Measurements from ENCODE around the gene TRAPPC10.

TRAPPC10 gene

DNA sequence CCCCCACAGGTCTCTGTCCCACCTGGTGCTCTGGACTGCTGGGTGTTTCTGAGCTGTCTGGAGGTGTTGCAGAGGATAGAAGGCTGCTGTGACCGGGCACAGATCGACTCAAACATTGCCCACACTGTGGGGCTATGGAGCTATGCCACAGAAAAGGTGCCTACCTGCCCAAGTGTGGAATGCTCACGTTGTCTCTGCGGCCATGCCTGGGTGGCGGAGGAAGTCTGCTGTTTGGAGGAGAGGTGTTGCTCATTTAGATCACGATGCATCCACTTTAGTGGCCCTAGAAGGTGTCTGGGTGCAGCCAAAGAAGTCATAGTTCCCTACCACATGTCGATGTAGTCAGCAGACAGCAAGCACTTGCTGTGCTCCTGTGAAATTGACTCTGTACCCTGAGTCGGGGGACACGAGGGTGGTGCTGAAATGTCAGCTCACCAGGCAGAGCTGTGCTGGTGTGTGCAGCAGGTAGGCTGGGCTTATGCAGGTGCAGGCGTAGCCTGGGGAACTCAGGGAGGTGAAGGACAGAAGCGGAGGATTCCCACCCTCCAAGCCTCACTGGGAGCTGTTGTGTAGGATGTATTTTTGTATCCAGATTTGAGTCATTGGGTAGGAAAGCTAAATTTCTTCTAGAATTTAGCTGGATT lies 62.3 kb downstream of the TRAPPC10 start:
- no peak overlapping the region for H3K4me3 ChIP-seq (replicated peaks in 1 of 2; ENCODE audit: low read depth in 2 of 2, low read length in 2 of 2)
- TF ChIP-seq, protein P1, sequence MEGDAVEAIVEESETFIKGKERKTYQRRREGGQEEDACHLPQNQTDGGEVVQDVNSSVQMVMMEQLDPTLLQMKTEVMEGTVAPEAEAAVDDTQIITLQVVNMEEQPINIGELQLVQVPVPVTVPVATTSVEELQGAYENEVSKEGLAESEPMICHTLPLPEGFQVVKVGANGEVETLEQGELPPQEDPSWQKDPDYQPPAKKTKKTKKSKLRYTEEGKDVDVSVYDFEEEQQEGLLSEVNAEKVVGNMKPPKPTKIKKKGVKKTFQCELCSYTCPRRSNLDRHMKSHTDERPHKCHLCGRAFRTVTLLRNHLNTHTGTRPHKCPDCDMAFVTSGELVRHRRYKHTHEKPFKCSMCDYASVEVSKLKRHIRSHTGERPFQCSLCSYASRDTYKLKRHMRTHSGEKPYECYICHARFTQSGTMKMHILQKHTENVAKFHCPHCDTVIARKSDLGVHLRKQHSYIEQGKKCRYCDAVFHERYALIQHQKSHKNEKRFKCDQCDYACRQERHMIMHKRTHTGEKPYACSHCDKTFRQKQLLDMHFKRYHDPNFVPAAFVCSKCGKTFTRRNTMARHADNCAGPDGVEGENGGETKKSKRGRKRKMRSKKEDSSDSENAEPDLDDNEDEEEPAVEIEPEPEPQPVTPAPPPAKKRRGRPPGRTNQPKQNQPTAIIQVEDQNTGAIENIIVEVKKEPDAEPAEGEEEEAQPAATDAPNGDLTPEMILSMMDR (IDR thresholded peaks at IDR 0.05; ENCODE audit: low read depth, low read length), result no peak
- no peak for DNase-seq (ENCODE audit: low read depth in 2 of 2)

DNA sequence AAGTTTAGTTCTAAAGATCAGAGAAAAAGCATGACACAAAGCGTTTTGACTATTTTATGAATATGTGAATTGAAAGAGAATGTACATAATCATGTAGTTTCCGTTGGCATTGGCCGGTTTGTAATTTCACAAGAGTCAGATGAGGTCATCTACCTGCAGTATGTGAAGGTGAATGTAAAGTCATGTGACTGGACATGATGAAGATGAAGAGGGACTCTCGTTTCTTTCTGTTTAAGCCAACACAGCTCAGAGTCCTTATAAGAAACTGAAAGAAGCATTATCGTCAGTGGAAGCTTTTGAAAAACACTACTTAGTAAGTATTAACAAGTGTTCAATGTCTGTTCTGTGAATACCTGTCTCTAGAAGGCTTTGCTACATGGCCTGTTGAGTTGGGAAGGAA lies 64.2 kb downstream of the TRAPPC10 start:
- H3K4me3 ChIP-seq (replicated peaks in 1 of 2; ENCODE audit: low read depth in 2 of 2, low read length in 2 of 2), result no peak overlapping the region
- DNase-seq (ENCODE audit: low read depth in 2 of 2), result no peak
- TF ChIP-seq, protein P1 (IDR thresholded peaks at IDR 0.05; ENCODE audit: low read depth, low read length), result no peak

DNA sequence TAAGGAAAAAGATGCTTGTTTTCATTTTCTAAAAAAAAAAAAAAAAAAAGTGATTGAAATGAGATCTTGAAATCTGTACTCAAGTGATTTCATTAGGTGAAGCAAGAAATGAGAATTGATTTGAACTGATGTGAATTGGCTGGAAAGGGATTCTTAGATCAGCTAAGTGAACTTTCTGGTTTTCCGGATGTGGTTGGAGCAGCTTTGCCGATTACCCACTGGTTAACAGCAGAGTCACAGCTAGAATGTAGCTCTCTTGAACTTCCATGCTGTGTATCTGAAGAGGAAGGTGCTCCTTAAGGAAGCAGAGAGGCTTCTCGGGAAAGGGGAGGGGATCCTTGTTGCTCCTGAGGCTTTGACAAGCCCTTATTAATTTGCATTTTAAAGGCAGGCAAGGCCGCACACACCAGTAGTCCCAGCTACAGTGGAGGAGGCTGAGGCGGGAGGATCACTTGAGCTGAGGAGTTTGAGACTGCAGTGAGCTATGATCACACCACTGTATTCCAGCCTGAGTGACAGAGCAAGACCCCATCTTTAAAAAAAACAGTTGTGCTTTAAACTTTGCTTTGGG lies 66.4 kb downstream of the TRAPPC10 start:
- H3K4me3 ChIP-seq (replicated peaks in 1 of 2; ENCODE audit: low read depth in 2 of 2, low read length in 2 of 2), result no peak overlapping the region
- no peak for DNase-seq (ENCODE audit: low read depth in 2 of 2)
- TF ChIP-seq, protein P1 (IDR thresholded peaks at IDR 0.05; ENCODE audit: low read depth, low read length), result no peak

DNA sequence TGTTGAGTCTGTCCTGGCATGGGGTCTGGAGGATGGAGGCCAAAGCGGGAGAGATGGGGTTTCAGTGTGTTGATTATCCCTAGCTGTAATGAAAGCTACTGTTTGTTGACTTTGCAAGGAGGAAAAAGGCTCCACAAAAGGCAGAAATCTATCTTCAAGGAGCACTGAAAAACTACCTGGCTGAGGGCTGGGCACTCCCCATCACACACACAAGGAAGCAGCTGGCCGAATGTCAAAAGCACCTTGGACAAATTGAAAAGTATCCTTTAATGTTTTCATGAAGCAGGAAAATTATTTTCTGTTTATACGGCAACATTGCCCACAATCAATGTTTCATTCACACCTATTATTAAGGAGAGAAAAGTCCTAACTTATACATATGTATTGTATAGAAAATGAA lies 67.3 kb downstream of the TRAPPC10 start:
- no peak for DNase-seq (ENCODE audit: low read depth in 2 of 2)
- TF ChIP-seq, protein P1 (IDR thresholded peaks at IDR 0.05; ENCODE audit: low read depth, low read length), result no peak

DNA sequence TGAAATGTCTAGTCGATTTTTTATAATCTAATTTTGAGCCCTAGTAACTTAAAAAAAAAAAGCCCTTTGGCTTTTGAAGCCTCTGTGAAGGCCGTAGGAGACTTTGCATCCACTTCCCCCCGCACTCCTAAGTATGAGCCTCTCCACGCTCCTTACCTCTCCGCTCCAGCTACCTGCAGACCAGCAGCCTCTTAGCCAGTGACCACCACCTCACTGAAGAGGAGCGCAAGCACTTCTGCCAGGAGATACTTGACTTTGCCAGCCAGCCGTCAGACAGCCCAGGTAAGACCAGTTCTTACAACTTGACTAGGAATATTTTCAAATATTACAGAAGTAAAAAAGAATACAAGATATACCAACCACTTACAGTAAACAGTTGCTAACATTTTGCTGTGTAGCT lies 67.7 kb downstream of the TRAPPC10 start:
- TF ChIP-seq, protein P1 (IDR thresholded peaks at IDR 0.05; ENCODE audit: low read depth, low read length), result no peak
- no peak overlapping the region for H3K4me3 ChIP-seq (replicated peaks in 1 of 2; ENCODE audit: low read depth in 2 of 2, low read length in 2 of 2)
- DNase-seq (ENCODE audit: low read depth in 2 of 2), result no peak

More for the DNA sequence above, 67.3 kb downstream of the TRAPPC10 start:
- no peak overlapping the region for H3K4me3 ChIP-seq (replicated peaks in 1 of 2; ENCODE audit: low read depth in 2 of 2, low read length in 2 of 2)

DNA sequence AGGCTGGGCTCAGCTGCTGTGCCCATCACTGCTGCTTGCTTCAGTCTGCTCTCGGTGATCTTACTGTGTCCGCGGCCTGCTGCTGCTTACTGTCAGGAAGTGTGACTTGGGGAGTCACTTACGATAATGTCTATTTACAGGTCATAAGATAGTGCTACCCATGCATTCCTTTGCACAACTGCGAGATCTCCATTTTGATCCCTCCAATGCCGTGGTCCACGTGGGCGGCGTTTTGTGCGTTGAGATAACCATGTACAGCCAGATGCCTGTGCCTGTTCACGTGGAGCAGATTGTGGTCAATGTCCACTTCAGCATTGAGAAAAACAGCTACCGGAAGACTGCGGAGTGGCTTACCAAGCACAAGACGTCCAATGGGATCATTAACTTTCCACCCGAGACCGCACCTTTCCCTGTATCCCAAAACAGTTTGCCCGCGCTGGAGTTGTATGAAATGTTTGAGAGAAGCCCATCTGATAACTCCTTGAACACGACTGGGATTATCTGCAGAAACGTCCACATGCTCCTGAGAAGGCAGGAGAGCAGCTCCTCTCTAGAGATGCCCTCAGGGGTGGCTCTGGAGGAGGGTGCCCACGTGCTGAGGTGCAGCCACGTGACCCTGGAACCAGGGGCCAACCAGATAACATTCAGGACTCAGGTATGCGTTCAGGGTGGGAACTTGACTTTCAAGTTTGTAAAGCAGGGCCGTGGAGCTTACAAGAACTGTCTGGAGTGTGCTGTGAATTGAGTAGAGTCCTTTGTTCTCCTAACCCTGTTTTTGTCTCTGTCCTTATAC lies 70.7 kb downstream of the TRAPPC10 start:
- H3K4me3 ChIP-seq (replicated peaks in 1 of 2; ENCODE audit: low read depth in 2 of 2, low read length in 2 of 2), result no peak overlapping the region
- TF ChIP-seq, protein P1 (IDR thresholded peaks at IDR 0.05; ENCODE audit: low read depth, low read length), result no peak
- no peak for DNase-seq (ENCODE audit: low read depth in 2 of 2)

Measured in cardiac fibroblast (primary cell).